HCT116 (cell line): ENCODE results near the gene TMEM255A. TPM values are rescaled to one million over a fixed set of nuclear protein-coding genes. Genes with fewer than 3 reads are reported as not detected.

Experiments
- ATAC-seq: fragments of 200-7000 bp; cut with Tn5 transposase; 2 replicates; pipeline ENCODE4 v1.9.1; 2020; ENCODE audit warnings: mild to moderate bottlenecking, moderate library complexity
- BruUV-seq: library from RNA; stranded (reverse); fragments of 400-500 nt; replicated peaks from 2 replicates; lab custom pipeline; 2021; lab: Mats Ljungman, UMichigan
- CTCF ChIA-PET: fragments of 300-600 bp; sonication (Branson Sonifier 250); formaldehyde crosslinking; loops from one replicate; lab custom pipeline; 2021; ENCODE audit warnings: antibody characterized with exemption; lab: Charles Lee
- POLR2A ChIA-PET: fragments of 300-600, 350-600 bp; sonication (Branson Sonifier 250); formaldehyde crosslinking; loops from one replicate; lab custom pipeline; 2021; ENCODE audit warnings: antibody characterized with exemption; lab: Charles Lee
- RAD21 ChIA-PET, 2 experiments: fragments of 300-600 bp; sonication (Branson Sonifier 250); formaldehyde crosslinking; loops; one replicate each; lab custom pipeline; 2023; ENCODE audit warnings: low total read pairs in 2 of 2; ENCODE audit not compliant: uncharacterized antibody in 2 of 2, unreplicated experiment in 2 of 2, low non-redundant PET in 1 of 2; lab: Charles Lee
- DNase-seq: peaks from one replicate; pipeline ENCODE4 v3.0.0-alpha.2; 2010; ENCODE audit warnings: low read depth, low spot score
- H2AFZ ChIP-seq: fragments of 200-600 bp; shearing (Covaris generic), sonication (generic); 2 replicates; pipeline ENCODE4 v1.6.1; 2017; ENCODE audit warnings: low read depth, mixed run types, mixed read lengths, antibody characterized with exemption, low read length; ENCODE audit not compliant: poor library complexity, severe bottlenecking
- H3K27ac ChIP-seq: 2 replicates; pipeline ENCODE4 v1.5.1; 2012; ENCODE audit warnings: low read depth, low read length
- H3K27me3 ChIP-seq: fragments of 200-600 bp; sonication (generic); 2 replicates; pipeline ENCODE4 v1.6.1; 2016; ENCODE audit warnings: mixed run types, low read length, mixed read lengths; ENCODE audit not compliant: insufficient read depth
- H3K36me3 ChIP-seq, 2 experiments: fragments of 200-500 bp in 1 of 2; fragments of 200-600 bp in 1 of 2; sonication (Bioruptor generic) in 1 of 2; sonication (generic) in 1 of 2; 2 replicates each; pipeline versions ENCODE4 v1.5.1 to v1.6.1; 2014 to 2016; ENCODE audit warnings: low read length in 2 of 2, inconsistent platforms in 1 of 2, mixed read lengths in 1 of 2, mixed run types in 1 of 2; ENCODE audit not compliant: insufficient read depth in 2 of 2, control insufficient read depth in 1 of 2
- H3K4me1 ChIP-seq, 2 experiments: fragments of 200-600 bp in 1 of 2; sonication (generic) in 1 of 2; 2 replicates each; pipeline versions ENCODE4 v1.5.1 to v1.6.1; 2012 to 2017; ENCODE audit warnings: low read length in 2 of 2, inconsistent platforms in 1 of 2, mild to moderate bottlenecking in 1 of 2, mixed read lengths in 1 of 2, mixed run types in 1 of 2, moderate library complexity in 1 of 2; ENCODE audit not compliant: insufficient read depth in 2 of 2, control insufficient read depth in 1 of 2
- H3K4me2 ChIP-seq: fragments of 200-600 bp; sonication (generic); 2 replicates; pipeline ENCODE4 v1.6.1; 2017; ENCODE audit warnings: mixed run types, low read length, mixed read lengths
- H3K4me3 ChIP-seq, 2 experiments: fragments of 200-600 bp in 1 of 2; sonication (generic) in 1 of 2; replicated peaks in 1 of 2; 2 replicates each; pipeline ENCODE4 v1.5.1; 2011 to 2016; ENCODE audit warnings: low read length in 2 of 2, control low read depth in 1 of 2, low read depth in 1 of 2, mild to moderate bottlenecking in 1 of 2, mixed read lengths in 1 of 2, mixed run types in 1 of 2
- H3K79me2 ChIP-seq: fragments of 200-600 bp; sonication (generic); 2 replicates; pipeline ENCODE4 v1.6.1; 2017; ENCODE audit warnings: mild to moderate bottlenecking, mixed run types, low read length, moderate library complexity, mixed read lengths; ENCODE audit not compliant: insufficient read depth
- H3K9ac ChIP-seq: fragments of 200-600 bp; sonication (generic); 2 replicates; pipeline ENCODE4 v1.6.1; 2016; ENCODE audit warnings: low read length, mixed read lengths
- H3K9me2 ChIP-seq: fragments of 200-600 bp; sonication (generic), shearing (Covaris generic); 2 replicates; pipeline ENCODE4 v1.6.1; 2017; ENCODE audit warnings: mixed run types, mild to moderate bottlenecking, moderate library complexity; ENCODE audit not compliant: insufficient read depth
- H3K9me3 ChIP-seq, 2 experiments: fragments of 200-500 bp in 1 of 2; fragments of 200-600 bp in 1 of 2; sonication (Bioruptor generic) in 1 of 2; sonication (generic) in 1 of 2; 2 replicates each; pipeline ENCODE4 v1.6.1; 2014 to 2017; ENCODE audit warnings: low read length in 2 of 2, mixed read lengths in 2 of 2, inconsistent platforms in 1 of 2, low read depth in 1 of 2, mild to moderate bottlenecking in 1 of 2, mixed run types in 1 of 2, moderate library complexity in 1 of 2; ENCODE audit not compliant: control insufficient read depth in 1 of 2, insufficient read depth in 1 of 2
- H4K20me1 ChIP-seq: fragments of 200-600 bp; sonication (generic), shearing (Covaris generic); 2 replicates; pipeline ENCODE4 v1.6.1; 2017; ENCODE audit warnings: mixed run types, mild to moderate bottlenecking, moderate library complexity; ENCODE audit not compliant: insufficient read depth
- ATF3 ChIP-seq: IDR thresholded peaks from 2 replicates; pipeline ENCODE4 v1.6.1; 2012
- CBX3 ChIP-seq: IDR thresholded peaks from 2 replicates; pipeline ENCODE4 v1.6.1; 2012; ENCODE audit warnings: low read depth
- CEBPB ChIP-seq: IDR thresholded peaks from 2 replicates; pipeline ENCODE4 v1.6.1; 2012; ENCODE audit warnings: low read depth
- EGR1 ChIP-seq: IDR thresholded peaks from 2 replicates; pipeline ENCODE4 v1.6.1; 2012; ENCODE audit warnings: low read depth
- EZH2 ChIP-seq: fragments of 200-600 bp; sonication (generic); IDR thresholded peaks from 2 replicates; pipeline ENCODE4 v1.6.1; 2017; ENCODE audit warnings: antibody characterized with exemption, mixed run types
- EZH2phosphoT487 ChIP-seq: fragments of 200-600 bp; IDR thresholded peaks from 2 replicates; pipeline ENCODE4 v1.6.1; 2018; ENCODE audit warnings: antibody characterized with exemption, borderline replicate concordance
- JUND ChIP-seq: IDR thresholded peaks from 2 replicates; pipeline ENCODE4 v1.6.1; 2012
- POLR2A ChIP-seq: IDR thresholded peaks from 2 replicates; pipeline ENCODE4 v1.7.0; 2011; ENCODE audit warnings: borderline replicate concordance; ENCODE audit not compliant: insufficient read depth, insufficient read length; ENCODE audit errors: extremely low read depth
- POLR2AphosphoS5 ChIP-seq: IDR thresholded peaks from 2 replicates; pipeline ENCODE4 v1.6.1; 2011; ENCODE audit warnings: mild to moderate bottlenecking, low read depth, low read length, moderate library complexity
- RAD21 ChIP-seq: IDR thresholded peaks from 2 replicates; pipeline ENCODE4 v1.6.1; 2012; ENCODE audit warnings: low read depth, mild to moderate bottlenecking
- SP1 ChIP-seq: IDR thresholded peaks from 2 replicates; pipeline ENCODE4 v1.6.1; 2012; ENCODE audit warnings: low read depth
- SRF ChIP-seq: IDR thresholded peaks from 2 replicates; pipeline ENCODE4 v1.6.1; 2012; ENCODE audit warnings: low read depth
- TCF7L2 ChIP-seq: IDR thresholded peaks from 2 replicates; pipeline ENCODE4 v1.7.0; 2011; ENCODE audit warnings: borderline replicate concordance, inconsistent platforms; ENCODE audit not compliant: insufficient read depth, insufficient read length; ENCODE audit errors: extremely low read depth
- YY1 ChIP-seq: IDR thresholded peaks from 2 replicates; pipeline ENCODE4 v1.6.1; 2011; ENCODE audit warnings: low read length, low read depth, moderate library complexity, mild to moderate bottlenecking; ENCODE audit not compliant: insufficient replicate concordance; ENCODE audit errors: extremely low read depth
- ZFX ChIP-seq: fragments of 450-650 bp; IDR thresholded peaks from 2 replicates; pipeline ENCODE4 v1.6.1; 2017
- ZNF274 ChIP-seq: fragments of 200-500 bp; sonication (Bioruptor generic); IDR thresholded peaks from 2 replicates; pipeline ENCODE4 v1.6.1; 2014; ENCODE audit warnings: mild to moderate bottlenecking, low read depth, low read length, inconsistent platforms
- intact Hi-C: fragments of 100-400 bp; cut with micrococcal nuclease; formaldehyde crosslinking; loops from 2 replicates; pipeline ENCODE4 v1.10.0; 2022
- total RNA-seq: library from RNA; stranded (reverse); gene quantifications from one replicate; pipeline ENCODE4 v1.2.1, GENCODE V29; 2021; ENCODE audit not compliant: unreplicated experiment
- TF ChIP-seq, protein P1 (sequence below), 3 experiments: fragments of 200-600 bp in 1 of 3; sonication (generic) in 1 of 3; IDR thresholded peaks in 2 of 3; conservative IDR thresholded peaks in 1 of 3; 2 replicates each; pipeline ENCODE4 v1.5.1; 2012 to 2017; ENCODE audit warnings: low read depth in 2 of 3, low read length in 2 of 3, antibody characterized with exemption in 1 of 3, borderline replicate concordance in 1 of 3, control low read depth in 1 of 3, mild to moderate bottlenecking in 1 of 3, mixed read lengths in 1 of 3, mixed run types in 1 of 3, moderate library complexity in 1 of 3; ENCODE audit not compliant: insufficient read depth in 1 of 3
- TF ChIP-seq, protein P2 (sequence below): IDR thresholded peaks from 2 replicates; pipeline ENCODE4 v1.6.1; 2011; ENCODE audit warnings: mild to moderate bottlenecking, low read length, moderate library complexity; ENCODE audit not compliant: insufficient replicate concordance; ENCODE audit errors: extremely low read depth
- TF ChIP-seq, protein P3 (sequence below): IDR thresholded peaks from 2 replicates; pipeline ENCODE4 v1.6.1; 2012; ENCODE audit warnings: low read depth

TMEM255A gene
- total RNA-seq, 1 experiment from 2014 or later = not detected

- Histone ChIP-seq H3K27me3 (no peaks in the 10 kb centered on the region), H4K20me1 (no peaks in the 10 kb centered on the region), H3K9me3 (no peaks in the 10 kb centered on the region), H3K9me2 (no peaks in the 10 kb centered on the region), H2AFZ (no peak overlapping the region)
- BruUV-seq = no TSS peak
- DNase-seq (no peak), ATAC-seq (no peak)
- RAD21 ChIA-PET = no interaction called here
- TF ChIP-seq CEBPB (no peak), CBX3 (no peak), POLR2A (no peak), EZH2phosphoT487 (no peak), ZFX (no peak), ZNF274 (no peak), POLR2AphosphoS5 (no peak), TCF7L2 (no peak), ATF3 (no peak), EZH2 (no peak), EGR1 (no peak), RAD21 (no peak), YY1 (no peak), SP1 (no peak), SRF (no peak), JUND (no peak)
- TF ChIP-seq, protein P1, sequence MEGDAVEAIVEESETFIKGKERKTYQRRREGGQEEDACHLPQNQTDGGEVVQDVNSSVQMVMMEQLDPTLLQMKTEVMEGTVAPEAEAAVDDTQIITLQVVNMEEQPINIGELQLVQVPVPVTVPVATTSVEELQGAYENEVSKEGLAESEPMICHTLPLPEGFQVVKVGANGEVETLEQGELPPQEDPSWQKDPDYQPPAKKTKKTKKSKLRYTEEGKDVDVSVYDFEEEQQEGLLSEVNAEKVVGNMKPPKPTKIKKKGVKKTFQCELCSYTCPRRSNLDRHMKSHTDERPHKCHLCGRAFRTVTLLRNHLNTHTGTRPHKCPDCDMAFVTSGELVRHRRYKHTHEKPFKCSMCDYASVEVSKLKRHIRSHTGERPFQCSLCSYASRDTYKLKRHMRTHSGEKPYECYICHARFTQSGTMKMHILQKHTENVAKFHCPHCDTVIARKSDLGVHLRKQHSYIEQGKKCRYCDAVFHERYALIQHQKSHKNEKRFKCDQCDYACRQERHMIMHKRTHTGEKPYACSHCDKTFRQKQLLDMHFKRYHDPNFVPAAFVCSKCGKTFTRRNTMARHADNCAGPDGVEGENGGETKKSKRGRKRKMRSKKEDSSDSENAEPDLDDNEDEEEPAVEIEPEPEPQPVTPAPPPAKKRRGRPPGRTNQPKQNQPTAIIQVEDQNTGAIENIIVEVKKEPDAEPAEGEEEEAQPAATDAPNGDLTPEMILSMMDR (IDR thresholded peaks at IDR 0.05 in 2 of 3, conservative IDR thresholded peaks at IDR 0.05 in 1 of 3; ENCODE audit: borderline replicate concordance in 1 of 3, insufficient read depth in 1 of 3, low read depth in 2 of 3, low read length in 2 of 3) = no peak
- TF ChIP-seq, protein P2, sequence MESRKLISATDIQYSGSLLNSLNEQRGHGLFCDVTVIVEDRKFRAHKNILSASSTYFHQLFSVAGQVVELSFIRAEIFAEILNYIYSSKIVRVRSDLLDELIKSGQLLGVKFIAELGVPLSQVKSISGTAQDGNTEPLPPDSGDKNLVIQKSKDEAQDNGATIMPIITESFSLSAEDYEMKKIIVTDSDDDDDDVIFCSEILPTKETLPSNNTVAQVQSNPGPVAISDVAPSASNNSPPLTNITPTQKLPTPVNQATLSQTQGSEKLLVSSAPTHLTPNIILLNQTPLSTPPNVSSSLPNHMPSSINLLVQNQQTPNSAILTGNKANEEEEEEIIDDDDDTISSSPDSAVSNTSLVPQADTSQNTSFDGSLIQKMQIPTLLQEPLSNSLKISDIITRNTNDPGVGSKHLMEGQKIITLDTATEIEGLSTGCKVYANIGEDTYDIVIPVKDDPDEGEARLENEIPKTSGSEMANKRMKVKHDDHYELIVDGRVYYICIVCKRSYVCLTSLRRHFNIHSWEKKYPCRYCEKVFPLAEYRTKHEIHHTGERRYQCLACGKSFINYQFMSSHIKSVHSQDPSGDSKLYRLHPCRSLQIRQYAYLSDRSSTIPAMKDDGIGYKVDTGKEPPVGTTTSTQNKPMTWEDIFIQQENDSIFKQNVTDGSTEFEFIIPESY = no peak
- TF ChIP-seq, protein P3, sequence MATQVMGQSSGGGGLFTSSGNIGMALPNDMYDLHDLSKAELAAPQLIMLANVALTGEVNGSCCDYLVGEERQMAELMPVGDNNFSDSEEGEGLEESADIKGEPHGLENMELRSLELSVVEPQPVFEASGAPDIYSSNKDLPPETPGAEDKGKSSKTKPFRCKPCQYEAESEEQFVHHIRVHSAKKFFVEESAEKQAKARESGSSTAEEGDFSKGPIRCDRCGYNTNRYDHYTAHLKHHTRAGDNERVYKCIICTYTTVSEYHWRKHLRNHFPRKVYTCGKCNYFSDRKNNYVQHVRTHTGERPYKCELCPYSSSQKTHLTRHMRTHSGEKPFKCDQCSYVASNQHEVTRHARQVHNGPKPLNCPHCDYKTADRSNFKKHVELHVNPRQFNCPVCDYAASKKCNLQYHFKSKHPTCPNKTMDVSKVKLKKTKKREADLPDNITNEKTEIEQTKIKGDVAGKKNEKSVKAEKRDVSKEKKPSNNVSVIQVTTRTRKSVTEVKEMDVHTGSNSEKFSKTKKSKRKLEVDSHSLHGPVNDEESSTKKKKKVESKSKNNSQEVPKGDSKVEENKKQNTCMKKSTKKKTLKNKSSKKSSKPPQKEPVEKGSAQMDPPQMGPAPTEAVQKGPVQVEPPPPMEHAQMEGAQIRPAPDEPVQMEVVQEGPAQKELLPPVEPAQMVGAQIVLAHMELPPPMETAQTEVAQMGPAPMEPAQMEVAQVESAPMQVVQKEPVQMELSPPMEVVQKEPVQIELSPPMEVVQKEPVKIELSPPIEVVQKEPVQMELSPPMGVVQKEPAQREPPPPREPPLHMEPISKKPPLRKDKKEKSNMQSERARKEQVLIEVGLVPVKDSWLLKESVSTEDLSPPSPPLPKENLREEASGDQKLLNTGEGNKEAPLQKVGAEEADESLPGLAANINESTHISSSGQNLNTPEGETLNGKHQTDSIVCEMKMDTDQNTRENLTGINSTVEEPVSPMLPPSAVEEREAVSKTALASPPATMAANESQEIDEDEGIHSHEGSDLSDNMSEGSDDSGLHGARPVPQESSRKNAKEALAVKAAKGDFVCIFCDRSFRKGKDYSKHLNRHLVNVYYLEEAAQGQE = no peak
- TF ChIP-seq, all 23 proteins: peak for 0
- Histone ChIP-seq H3K4me3 (no peak overlapping the region), H3K9ac (no peak overlapping the region), H3K79me2 (no peaks in the 10 kb centered on the region), H3K4me1 (no peaks in the 10 kb centered on the region; a peak in 1 of 4 replicates), H3K27ac (no peak overlapping the region), H3K36me3 (no peaks in the 10 kb centered on the region), H3K4me2 (no peak overlapping the region)
- ChIA-PET CTCF (no interaction called here), POLR2A (no interaction called here)
- intact Hi-C loops = no loop called here
Measured at GRCh38 chrX:120297923-120298322, 13.3 kb downstream of the TMEM255A start.
